GM11168 (cell line): ENCODE results near the gene EFHD1.
"Not testable (repeated sequence)": the region's sequence is repeated elsewhere in the genome, so short reads cannot be mapped to it uniquely, and the experiment has no call there.

ENCODE experiments used
- in situ Hi-C: fragments of 300-500 bp; cut with MboI; formaldehyde crosslinking; loops from one replicate; pipeline ENCODE4 v1.12.0; 2022; ENCODE audit warnings: low sequenced_read_pairs; ENCODE audit not compliant: unreplicated experiment

EFHD1 gene

DNA sequence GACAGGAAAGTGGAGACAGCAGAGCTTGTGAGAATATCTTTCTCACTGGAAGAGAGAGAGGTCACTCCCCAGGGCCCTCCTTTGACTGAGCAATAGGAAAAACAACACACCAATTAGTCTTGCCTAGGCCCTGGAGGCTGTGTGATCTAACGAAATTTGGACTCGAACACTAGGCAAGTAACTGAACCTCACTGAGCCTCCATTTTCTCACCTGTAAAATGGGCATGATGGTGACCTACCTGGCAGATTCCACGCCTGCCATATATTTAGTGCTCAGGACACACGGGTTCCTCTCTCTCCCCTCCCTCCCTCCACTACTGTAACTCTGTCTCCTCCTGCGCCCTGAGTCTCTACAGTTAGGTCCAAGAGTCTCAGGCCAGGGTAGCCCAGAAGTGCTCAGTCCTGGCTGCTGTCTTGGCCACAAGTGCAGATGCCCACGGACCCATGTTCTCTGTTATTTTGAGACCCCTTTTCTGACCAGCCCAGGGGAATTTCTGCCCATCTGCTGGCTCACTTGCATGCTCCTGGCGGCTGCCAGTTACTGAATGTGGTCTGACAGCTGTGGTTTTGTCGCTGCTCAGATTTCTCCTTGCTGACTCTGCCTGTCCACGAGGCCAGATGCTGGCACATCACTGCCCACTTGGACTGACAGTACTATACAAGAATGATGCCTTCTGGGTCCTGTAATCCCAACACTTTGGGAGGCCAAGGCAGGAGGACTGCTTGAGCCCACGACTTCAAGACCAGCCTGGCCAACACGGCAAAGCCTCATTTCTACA, 54.2 kb downstream of the EFHD1 start:
- in situ Hi-C loops = no loop called here

DNA sequence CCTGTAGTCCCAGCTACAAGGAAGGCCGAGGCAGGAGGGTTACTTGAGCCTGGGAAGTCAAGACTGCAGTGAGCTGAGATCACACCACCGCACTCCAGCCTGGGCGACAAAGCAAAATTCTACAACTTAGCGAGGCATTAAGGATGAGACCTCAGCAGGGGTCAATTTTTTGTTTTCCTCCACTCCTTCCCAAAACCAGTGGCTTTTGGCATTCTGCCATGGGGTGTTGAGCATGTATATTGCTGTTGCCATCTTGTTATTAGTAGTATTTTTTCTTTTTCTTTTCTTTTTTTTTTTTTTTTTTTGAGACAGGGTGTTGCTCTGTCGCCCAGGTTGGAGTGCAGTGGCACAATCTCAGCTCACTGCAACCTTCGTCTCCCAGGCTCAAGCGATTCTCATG, 54.8 kb downstream of the EFHD1 start:
- in situ Hi-C loops = no loop called here

DNA sequence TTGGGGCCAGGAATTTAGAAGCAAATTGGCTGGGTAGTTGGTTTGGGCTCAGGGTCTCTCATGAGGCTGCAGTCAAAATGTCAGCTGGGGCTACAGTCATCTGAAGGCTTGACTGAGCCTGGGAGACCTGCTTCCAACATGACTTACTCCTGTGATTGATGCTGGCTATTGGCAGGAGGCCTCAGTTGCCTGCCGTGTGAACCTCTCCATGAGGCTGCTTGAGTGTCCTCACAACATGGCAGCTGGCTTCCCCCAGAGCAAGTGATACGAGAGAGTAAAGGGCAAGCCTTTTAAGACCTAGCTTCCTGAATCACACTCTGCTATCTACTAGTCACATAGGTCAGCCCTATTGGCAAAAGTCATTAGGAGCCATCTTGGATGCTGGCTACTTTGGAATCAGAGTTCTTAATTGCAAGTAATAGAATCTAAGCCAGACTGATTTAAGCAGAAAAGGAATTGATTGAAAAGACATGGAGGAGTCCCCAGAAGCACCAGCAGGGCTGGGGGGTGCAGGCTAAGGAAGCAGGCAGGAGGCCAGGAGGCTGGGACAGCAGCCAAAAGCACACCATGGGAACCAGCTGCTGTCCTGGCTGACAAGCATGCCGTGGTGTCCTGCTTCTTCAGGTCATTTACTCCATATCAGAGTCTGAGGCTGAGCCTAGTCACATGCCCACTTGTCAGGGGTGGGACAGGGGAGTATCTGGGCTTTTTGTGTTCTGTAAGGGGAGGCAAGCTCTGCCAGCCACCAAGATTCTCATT, 55.9 kb downstream of the EFHD1 start:
- in situ Hi-C loops = no loop called here

DNA sequence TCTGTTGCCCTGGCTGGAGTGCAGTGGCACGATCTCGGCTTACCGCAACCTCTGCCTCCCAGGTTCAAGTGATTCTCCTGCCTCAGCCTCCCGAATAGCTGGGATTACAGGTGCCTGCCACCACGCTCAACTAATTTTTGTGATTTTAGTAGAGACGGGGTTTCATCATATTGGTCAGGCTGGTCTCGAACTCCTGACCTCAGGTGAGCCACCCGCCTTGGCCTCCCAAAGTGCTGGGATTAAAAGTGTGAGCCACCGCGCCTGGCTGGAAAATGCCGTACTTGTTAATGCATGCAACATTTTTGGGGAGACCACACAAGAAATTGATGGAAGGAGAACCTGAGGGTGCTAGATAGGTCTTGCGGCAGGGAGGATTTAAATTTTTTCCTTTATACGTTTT, 57.7 kb downstream of the EFHD1 start:
- in situ Hi-C loops = not testable (repeated sequence)

DNA sequence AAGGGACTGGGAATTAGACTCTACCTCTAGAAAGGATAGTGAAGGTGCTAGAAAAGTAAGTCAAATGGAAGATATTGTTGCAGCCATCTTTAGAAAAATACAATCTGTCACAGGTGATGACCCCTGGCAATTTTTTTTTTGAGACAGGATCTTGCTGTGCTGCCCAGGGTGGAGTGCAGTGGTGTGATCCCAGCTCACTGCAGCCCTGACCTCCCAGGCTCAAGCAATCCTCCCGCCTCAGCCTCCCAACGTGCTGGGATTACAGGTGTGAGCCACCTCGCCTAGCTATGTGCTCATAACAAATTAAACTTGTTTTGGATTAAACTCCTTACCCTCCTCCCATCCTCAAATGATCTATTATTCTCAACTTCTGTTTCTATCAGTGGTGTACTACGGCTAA, 59.9 kb downstream of the EFHD1 start:
- in situ Hi-C loops = no loop called here

DNA sequence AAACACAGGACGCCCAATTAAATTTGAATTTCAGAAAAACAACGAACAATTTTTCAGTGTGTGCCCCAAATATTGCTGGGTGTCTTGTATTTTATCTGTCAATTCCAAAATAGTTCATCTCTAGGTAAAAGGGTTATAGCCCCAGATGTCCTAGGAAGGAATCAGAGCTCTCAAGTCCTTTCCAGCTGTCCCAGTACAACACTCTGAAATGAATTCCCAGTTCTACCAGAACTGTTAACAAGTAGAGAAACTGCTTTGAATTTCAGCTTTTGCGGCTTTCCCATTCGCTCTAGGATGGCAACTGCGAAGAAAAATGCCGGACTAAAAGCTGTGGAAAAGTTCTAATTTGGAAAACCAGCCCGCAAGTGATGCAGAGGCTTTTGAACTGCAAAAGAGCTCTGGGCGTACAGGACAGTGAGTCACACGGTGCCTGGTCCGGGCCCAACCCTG, 63.2 kb downstream of the EFHD1 start:
- in situ Hi-C loops = no loop called here

DNA sequence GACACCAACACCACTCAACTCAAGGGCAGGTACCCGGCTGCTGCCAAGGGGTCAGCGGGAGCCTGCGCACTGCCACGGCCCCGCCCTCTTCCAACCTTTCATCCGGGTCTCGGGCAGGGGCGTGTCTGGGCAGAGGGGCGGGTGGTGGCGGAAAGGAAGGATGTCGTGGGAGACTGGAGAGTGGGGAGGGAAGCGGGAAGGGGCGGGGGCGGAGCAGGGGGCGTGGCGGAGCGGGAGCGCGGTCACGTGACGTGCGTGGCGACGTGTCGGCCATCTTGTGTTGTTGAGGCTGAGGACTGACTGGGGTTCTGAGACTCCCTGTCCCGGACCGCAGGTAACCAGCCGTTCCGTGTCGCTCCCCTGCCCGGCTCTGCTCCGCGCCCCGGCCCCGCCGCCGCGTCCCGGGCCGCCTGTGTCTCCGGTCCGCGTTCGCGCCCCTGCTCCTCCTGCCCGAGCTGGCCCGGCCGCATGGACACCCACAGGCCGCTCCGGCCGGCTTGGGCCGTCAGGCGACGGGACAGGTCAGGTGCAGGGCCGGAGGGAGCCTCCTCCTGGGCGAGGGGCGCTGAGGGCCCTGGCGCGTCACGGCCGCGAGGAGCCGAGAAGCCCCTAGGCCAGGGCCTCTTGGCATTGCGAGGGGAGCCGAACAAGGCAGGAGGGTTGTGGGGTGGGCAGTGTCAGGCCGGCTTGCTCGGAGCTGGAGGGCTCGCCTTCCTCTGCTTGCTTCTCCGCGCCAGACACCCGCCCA, 63.8 kb downstream of the EFHD1 start, which contains the start of gene GIGYF2:
Gene GIGYF2, plus strand, starts transcription at position 273 of the 748 bp plus-strand sequence. CDS start 37,867 bp downstream, outside the sequence.
- in situ Hi-C loops = no loop called here

DNA sequence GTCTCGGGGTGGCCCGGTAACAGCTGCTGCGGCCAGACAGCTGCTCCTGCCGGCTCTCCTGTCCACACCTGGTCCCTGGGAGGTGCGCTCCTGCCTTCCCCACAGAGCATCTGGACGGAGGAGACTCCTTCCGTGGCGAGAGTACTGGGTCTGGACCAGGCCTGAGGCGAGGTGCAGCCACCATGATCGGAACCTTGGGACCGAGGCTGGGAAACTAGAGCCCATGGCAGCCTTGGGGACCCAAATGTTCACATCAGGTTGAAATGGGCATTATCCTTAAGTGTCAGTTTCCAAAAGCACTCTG, 64.4 kb downstream of the EFHD1 start:
- in situ Hi-C loops = no loop called here

DNA sequence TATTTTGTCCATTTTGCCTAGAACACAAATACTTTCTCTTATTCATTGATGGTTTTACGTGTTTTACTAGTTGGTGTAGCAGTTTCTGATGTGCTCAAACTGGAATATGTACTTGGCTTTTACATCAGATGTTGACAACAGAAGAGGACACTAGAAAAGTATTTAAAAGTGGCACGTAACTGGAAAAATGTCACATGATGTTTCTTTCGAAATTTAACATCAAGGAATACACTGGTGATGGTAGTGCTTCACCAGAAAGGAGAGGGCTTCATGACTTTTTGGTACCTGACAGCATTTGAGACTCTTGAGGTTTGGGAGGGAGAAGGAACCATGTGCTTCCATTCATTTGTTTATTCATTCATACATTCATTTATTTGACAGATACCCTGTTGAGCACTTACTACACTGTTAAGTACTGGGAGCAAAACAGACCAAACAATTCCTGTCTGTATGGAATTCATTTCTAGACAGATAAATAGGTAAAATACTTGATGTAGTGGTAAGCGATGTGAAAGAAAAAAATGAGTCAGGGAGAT, 65.2 kb downstream of the EFHD1 start:
- in situ Hi-C loops = no loop called here

DNA sequence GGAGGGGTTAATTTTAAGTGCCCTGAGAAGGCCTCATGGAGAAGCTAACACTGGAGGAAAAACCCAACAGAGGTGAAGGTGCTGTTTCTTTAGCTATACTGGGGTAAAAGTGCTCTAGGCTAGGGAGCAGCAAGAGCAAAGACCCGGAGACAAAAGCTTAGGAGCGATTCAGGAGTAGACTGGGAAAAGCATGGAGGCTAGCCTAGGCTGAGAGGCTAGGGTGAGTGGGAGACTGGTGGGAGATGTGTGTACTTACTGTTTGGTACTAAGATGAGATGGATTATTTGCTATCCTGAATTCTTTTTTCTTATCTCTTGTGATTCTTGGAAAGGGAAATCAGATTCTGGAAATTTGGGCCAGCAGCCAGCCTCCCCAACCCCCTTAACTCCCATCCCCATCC, 65.7 kb downstream of the EFHD1 start:
- in situ Hi-C loops = no loop called here

DNA sequence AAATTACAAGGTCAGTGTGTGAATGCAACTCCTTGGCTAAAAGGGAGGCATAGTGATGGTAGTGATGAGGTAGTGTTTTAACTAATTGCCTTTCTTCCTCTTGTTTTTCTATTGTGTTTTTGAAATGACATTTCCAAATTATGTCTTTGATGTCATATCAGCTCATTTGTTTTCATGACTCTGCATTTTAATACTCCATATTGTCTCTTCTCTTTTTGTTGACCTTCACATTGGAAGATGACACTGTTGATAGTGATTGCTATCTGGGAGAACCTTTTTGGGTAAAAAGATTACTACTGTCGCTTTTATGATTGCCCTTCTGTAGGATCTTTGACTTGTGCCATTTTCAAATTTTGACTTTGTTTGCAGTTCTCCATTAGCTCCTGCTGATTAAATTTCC, 66.8 kb downstream of the EFHD1 start:
- in situ Hi-C loops = no loop called here

DNA sequence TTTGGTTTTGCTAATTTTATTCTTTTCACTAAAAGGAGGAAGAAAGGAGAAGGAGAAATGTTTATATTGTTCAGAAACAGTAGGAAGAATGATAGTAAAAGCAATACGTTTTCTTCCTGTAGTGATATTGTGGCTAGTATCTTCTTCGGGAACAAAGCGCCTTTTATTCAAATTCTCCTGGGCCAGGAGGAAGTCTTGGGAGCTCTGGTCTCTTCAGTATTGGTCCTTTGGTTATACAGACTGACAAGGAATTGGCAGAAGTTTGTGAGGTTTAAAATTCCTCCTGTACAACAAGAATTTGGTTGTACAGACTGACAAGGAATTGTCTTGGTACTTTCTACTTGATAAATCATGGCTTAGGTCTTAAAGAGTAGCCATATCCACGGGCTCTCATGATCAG, 73.7 kb downstream of the EFHD1 start:
- in situ Hi-C loops = no loop called here

DNA sequence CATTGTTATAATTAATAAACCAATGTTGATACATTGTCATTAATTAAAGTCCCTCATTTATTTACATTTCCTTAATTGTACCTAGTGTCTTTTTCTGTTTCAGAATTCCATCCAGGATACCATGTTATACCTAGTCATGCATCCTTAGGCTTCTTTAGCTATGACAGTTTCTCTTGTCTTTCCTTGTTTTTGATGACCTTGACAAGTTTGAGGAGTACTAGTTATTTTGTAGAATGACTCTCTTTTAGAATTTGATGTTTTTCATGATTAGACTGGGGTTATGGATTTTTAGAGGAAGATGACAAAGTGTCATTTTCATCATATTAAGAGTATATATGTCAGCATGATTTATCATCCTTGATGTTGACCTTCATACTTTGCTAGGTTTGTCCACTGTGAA, 80.1 kb downstream of the EFHD1 start:
- in situ Hi-C loops = no loop called here

DNA sequence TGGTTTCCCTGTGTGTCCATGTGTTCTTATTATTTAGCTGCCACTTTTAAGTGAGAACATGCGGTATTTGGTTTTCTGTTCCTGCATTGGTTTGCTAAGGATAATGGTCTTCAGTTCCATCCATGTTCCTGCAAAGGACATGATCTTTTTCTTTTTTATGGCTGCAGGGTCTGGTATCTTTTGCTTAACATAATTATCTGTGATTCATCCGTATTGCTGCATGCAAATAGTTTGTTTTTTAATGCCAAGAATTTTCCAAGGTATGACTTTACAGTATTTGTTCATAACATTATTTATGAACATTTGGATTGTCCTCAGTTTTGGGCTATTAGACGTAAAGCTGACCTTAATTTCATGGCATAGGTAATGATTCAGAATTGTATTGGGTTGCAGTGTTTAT, 81.6 kb downstream of the EFHD1 start:
- in situ Hi-C loops = no loop called here

DNA sequence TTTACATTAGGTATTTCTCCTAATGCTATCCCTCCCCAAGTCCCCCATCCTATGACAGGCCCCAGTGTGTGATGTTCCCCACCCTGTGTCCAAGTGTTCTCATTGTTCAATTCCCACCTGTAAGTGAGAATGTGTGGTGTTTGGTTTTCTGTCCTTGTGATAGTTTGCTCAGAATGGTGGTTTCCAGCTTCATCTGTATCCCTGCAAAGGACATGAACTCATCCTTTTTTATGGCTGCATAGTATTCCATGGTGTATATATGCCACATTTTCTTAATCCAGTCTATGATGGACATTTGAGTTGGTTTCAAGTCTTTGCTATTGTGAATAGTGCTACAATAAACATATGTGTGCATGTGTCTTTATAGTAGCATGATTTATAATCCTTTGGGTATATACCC, 86.7 kb downstream of the EFHD1 start:
- in situ Hi-C loops = not testable (repeated sequence)

DNA sequence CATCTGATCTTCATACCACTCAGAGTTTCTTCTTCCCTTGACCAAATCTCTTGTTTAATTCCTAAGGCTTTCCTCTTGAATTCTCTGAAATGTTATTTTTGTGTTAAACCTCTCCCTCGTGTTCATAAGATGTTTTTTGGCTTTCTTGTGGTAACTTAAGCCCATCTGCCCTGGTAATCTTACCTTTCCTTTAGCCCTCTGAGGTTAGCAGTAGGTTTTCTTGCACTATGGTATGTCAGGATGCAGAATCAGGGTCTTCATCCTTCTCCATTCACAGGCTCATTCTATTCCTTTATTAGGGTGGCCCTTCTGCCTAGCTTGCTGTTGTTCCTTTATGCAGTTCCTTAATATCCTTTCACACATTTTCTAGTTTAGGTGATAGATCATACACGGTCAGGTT, 87.9 kb downstream of the EFHD1 start:
- in situ Hi-C loops = no loop called here

DNA sequence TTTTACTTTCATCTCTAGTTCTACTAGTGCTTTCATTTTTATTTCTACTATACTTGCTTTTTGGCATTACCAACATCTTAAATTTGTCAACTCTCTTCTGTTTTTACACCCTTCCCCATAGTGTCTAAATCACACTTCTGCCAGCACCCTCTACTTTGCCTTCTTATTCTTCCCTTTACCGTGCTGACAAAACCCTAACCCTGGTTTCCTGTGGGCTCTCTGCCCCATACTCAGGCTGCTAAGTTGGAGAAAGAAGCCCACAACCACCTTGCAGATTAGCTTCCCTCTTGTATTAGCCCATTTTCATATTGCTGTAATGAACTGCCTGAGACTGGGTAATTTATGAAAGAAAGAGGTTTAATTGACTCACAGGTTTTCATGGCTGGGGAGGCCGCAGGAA, 88.5 kb downstream of the EFHD1 start:
- in situ Hi-C loops = no loop called here

DNA sequence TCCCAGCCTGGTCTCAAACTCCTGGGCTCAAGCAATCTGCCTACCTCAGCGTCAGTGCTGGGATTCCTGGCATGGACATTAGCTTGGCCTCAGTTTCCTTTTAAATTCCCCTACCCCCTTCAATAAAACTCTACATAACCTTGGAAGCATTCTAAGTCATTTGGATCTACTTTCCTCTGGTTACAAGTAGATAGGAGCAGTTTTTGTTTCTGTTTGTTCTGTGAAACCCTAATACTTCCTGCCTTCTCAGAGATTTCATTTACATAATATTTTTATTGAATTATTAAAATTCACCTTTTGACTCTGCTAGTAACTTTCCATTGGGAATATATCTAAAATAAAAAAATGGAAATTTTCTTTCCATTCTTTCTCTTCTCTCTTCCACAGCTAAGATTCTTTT, 89.6 kb downstream of the EFHD1 start:
- in situ Hi-C loops = no loop called here

DNA sequence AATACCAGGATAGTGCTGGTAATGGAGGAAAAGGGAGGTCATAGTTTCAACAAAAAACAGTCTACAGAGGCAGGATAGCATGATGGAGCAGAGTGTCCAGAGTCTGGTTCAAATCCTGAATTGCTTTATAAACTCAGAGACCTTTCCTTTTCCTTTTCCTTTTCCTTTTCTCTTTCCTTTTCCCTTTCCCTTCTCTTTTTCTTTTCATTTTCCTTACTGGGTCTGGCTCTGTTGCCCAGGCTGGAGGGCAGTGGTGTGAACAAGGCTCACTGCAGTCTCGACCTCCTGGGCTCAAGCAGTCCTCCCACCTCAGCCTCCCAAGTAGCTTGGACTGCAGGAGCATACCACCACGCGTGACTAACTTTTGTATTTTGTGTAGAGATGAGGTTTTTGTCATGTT, 95.4 kb downstream of the EFHD1 start:
- in situ Hi-C loops = no loop called here

DNA sequence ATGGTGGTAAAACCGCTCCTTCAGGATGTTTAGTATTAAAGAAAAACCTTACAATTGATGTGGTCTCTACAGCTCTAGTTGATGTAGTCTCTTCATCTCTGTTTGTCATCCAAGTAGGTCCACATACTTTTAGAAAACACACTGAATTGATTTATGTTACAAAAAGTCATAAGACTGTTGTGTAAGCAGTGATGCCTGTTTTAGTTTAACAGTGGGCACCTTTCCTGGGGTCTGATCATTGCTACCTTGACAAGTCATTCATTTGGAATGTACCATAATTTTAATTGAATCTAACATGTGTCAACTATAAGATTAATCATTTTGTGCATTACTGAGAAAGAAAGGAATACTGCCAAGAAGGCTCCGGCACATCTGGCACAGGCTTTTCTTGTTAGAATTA, 98.1 kb downstream of the EFHD1 start:
- in situ Hi-C loops = no loop called here
